ENCODE data around the gene GRID1. TPM values are rescaled to one million over a fixed set of nuclear protein-coding genes. Genes with fewer than 3 reads are reported as not detected.

GRID1 gene
- total and polyA plus RNA-seq, 2 experiments from 2014 or later: not detected

GRCh38 chr10:86049442-86049841, 317.2 kb downstream of the GRID1 start:
- no peaks in the 10 kb centered on the region for H3K27me3 ChIP-seq (replicated peaks; ENCODE audit: insufficient read depth)
- WGBS, 2 experiments (ENCODE audit: low coverage in 1 of 2, low lambda C conversion rate in 2 of 2, missing lambda C conversion rate in 2 of 2): 14 to 20% methylated on average over 4 of the region's 4 CpGs
- no peaks in the 10 kb centered on the region for H4K20me1 ChIP-seq (ENCODE audit: insufficient read depth)
- no peak overlapping the region for H3K27ac ChIP-seq
- H3K9me2 ChIP-seq (ENCODE audit: insufficient read depth): no peaks in the 10 kb centered on the region
- in situ Hi-C loops (cut with MboI): no loop called here
- DNase-seq: no peak
- TF ChIP-seq EZH2phosphoT487 (IDR thresholded peaks at IDR 0.05; ENCODE audit: insufficient read depth, low read depth): no peak
- TF ChIP-seq EZH2 (IDR thresholded peaks at IDR 0.05; ENCODE audit: insufficient read depth, poor library complexity, severe bottlenecking): no peak
- no peak overlapping the region for H3K9ac ChIP-seq
- no peak overlapping the region for H3K4me2 ChIP-seq (ENCODE audit: unreplicated experiment)
- H3K4me3 ChIP-seq: no peak overlapping the region
- no peaks in the 10 kb centered on the region for H3K79me2 ChIP-seq (ENCODE audit: insufficient read depth)
- no peak overlapping the region for H2AFZ ChIP-seq
- peaks cover 3% of the 10 kb centered on the region for H3K9me3 ChIP-seq (ENCODE audit: low read depth)
- H3K4me1 ChIP-seq (ENCODE audit: insufficient read depth): no peaks in the 10 kb centered on the region
- no peaks in the 10 kb centered on the region for H3F3A ChIP-seq (ENCODE audit: insufficient read depth)
- H3K36me3 ChIP-seq (ENCODE audit: low read depth): no peaks in the 10 kb centered on the region

GRCh38 chr10:86048973-86049372, 317.6 kb downstream of the GRID1 start:
- Histone ChIP-seq H3K36me3 (ENCODE audit: low read depth) (no peaks in the 10 kb centered on the region), H3F3A (ENCODE audit: insufficient read depth) (no peaks in the 10 kb centered on the region), H3K9me3 (ENCODE audit: low read depth) (peaks cover 3% of the 10 kb centered on the region), H3K9me2 (ENCODE audit: insufficient read depth) (no peaks in the 10 kb centered on the region), H3K4me3 (no peak overlapping the region), H3K9ac (no peak overlapping the region), H3K4me2 (ENCODE audit: unreplicated experiment) (no peak overlapping the region), H3K27me3 (replicated peaks; ENCODE audit: insufficient read depth) (no peaks in the 10 kb centered on the region), H3K27ac (no peak overlapping the region), H3K79me2 (ENCODE audit: insufficient read depth) (no peaks in the 10 kb centered on the region), H2AFZ (no peak overlapping the region), H4K20me1 (ENCODE audit: insufficient read depth) (no peaks in the 10 kb centered on the region), H3K4me1 (ENCODE audit: insufficient read depth) (no peaks in the 10 kb centered on the region)
- in situ Hi-C loops (cut with MboI): no loop called here
- DNase-seq: no peak
- no peak for TF ChIP-seq EZH2phosphoT487 (IDR thresholded peaks at IDR 0.05; ENCODE audit: insufficient read depth, low read depth)
- TF ChIP-seq EZH2 (IDR thresholded peaks at IDR 0.05; ENCODE audit: insufficient read depth, poor library complexity, severe bottlenecking): no peak
- 9 to 11% methylated on average over 2 of the region's 2 CpGs for WGBS, 2 experiments (ENCODE audit: low coverage in 1 of 2, low lambda C conversion rate in 2 of 2, missing lambda C conversion rate in 2 of 2)

- H3F3A ChIP-seq (ENCODE audit: insufficient read depth): no peaks in the 10 kb centered on the region
- H3K4me2 ChIP-seq (ENCODE audit: unreplicated experiment): no peak overlapping the region
- H3K9ac ChIP-seq: no peak overlapping the region
- in situ Hi-C loops (cut with MboI): no loop called here
- no peaks in the 10 kb centered on the region for H3K9me2 ChIP-seq (ENCODE audit: insufficient read depth)
- no peak overlapping the region for H3K4me3 ChIP-seq
- no peaks in the 10 kb centered on the region for H3K79me2 ChIP-seq (ENCODE audit: insufficient read depth)
- no peak overlapping the region for H2AFZ ChIP-seq
- no peak for DNase-seq
- H3K9me3 ChIP-seq (ENCODE audit: low read depth): peaks cover 3% of the 10 kb centered on the region
- no peaks in the 10 kb centered on the region for H4K20me1 ChIP-seq (ENCODE audit: insufficient read depth)
- H3K27ac ChIP-seq: no peak overlapping the region
- H3K27me3 ChIP-seq (replicated peaks; ENCODE audit: insufficient read depth): no peaks in the 10 kb centered on the region
- H3K4me1 ChIP-seq (ENCODE audit: insufficient read depth): no peaks in the 10 kb centered on the region
- H3K36me3 ChIP-seq (ENCODE audit: low read depth): no peaks in the 10 kb centered on the region
- TF ChIP-seq EZH2 (IDR thresholded peaks at IDR 0.05; ENCODE audit: insufficient read depth, poor library complexity, severe bottlenecking) (no peak), EZH2phosphoT487 (IDR thresholded peaks at IDR 0.05; ENCODE audit: insufficient read depth, low read depth) (no peak)
These were observed 318.0 kb downstream of the GRID1 start for GRCh38 chr10:86048571-86048970.

GRCh38 chr10:86047588-86047987, 319.0 kb downstream of the GRID1 start:
- no peaks in the 10 kb centered on the region for H3K27me3 ChIP-seq (replicated peaks; ENCODE audit: insufficient read depth)
- in situ Hi-C loops (cut with MboI): no loop called here

GRCh38 chr10:86046845-86047460, 319.6 kb downstream of the GRID1 start:
- WGBS, 2 experiments (ENCODE audit: low coverage in 1 of 2, low lambda C conversion rate in 2 of 2, missing lambda C conversion rate in 2 of 2): 11 to 12% methylated on average over 2 of the region's 2 CpGs
- Histone ChIP-seq H2AFZ (no peak overlapping the region), H3K9me2 (ENCODE audit: insufficient read depth) (no peaks in the 10 kb centered on the region), H3K9ac (no peak overlapping the region), H3K9me3 (ENCODE audit: low read depth) (peaks cover 3% of the 10 kb centered on the region), H3K79me2 (ENCODE audit: insufficient read depth) (no peaks in the 10 kb centered on the region), H3F3A (ENCODE audit: insufficient read depth) (no peaks in the 10 kb centered on the region), H3K4me2 (ENCODE audit: unreplicated experiment) (no peak overlapping the region), H3K36me3 (ENCODE audit: low read depth) (no peaks in the 10 kb centered on the region), H3K27me3 (replicated peaks; ENCODE audit: insufficient read depth) (no peaks in the 10 kb centered on the region), H4K20me1 (ENCODE audit: insufficient read depth) (no peaks in the 10 kb centered on the region), H3K4me3 (no peak overlapping the region), H3K4me1 (ENCODE audit: insufficient read depth) (no peaks in the 10 kb centered on the region), H3K27ac (no peak overlapping the region)
- no peak for TF ChIP-seq EZH2phosphoT487 (IDR thresholded peaks at IDR 0.05; ENCODE audit: insufficient read depth, low read depth)
- no peak for TF ChIP-seq EZH2 (IDR thresholded peaks at IDR 0.05; ENCODE audit: insufficient read depth, poor library complexity, severe bottlenecking)
- DNase-seq: no peak
- in situ Hi-C loops (cut with MboI): no loop called here

More at GRCh38 chr10:86047588-86047987, 319.0 kb downstream of the GRID1 start:
- no peak for DNase-seq
- Histone ChIP-seq H3K79me2 (ENCODE audit: insufficient read depth) (no peaks in the 10 kb centered on the region), H3K4me3 (no peak overlapping the region), H3K9me3 (ENCODE audit: low read depth) (peaks cover 3% of the 10 kb centered on the region), H3K4me2 (ENCODE audit: unreplicated experiment) (no peak overlapping the region), H4K20me1 (ENCODE audit: insufficient read depth) (no peaks in the 10 kb centered on the region), H3K9ac (no peak overlapping the region), H2AFZ (no peak overlapping the region), H3K27ac (no peak overlapping the region), H3K4me1 (ENCODE audit: insufficient read depth) (no peaks in the 10 kb centered on the region), H3F3A (ENCODE audit: insufficient read depth) (no peaks in the 10 kb centered on the region), H3K9me2 (ENCODE audit: insufficient read depth) (no peaks in the 10 kb centered on the region), H3K36me3 (ENCODE audit: low read depth) (no peaks in the 10 kb centered on the region)
- WGBS, 2 experiments (ENCODE audit: low coverage in 1 of 2, low lambda C conversion rate in 2 of 2, missing lambda C conversion rate in 2 of 2): 22 to 25% methylated on average over 7 of the region's 7 CpGs
- TF ChIP-seq EZH2phosphoT487 (IDR thresholded peaks at IDR 0.05; ENCODE audit: insufficient read depth, low read depth) (no peak), EZH2 (IDR thresholded peaks at IDR 0.05; ENCODE audit: insufficient read depth, poor library complexity, severe bottlenecking) (no peak)
